GM21619 (cell line): ENCODE results near the gene PBX1.
"Not testable (repeated sequence)": the region's sequence is repeated elsewhere in the genome, so short reads cannot be mapped to it uniquely, and the experiment has no call there.

ENCODE experiments used
- ATAC-seq: cut with Tn5 transposase; IDR thresholded peaks from one replicate; pipeline ENCODE4 v1.9.1; 2021; ENCODE audit not compliant: unreplicated experiment

Gene PBX1

GRCh38 chr1:164558461-164559341, at the start of gene PBX1:
Gene PBX1 (plus strand): TSS chr1:164559184.
- ATAC-seq, result peak; percentile 100

- no peak for ATAC-seq
These were observed 48.5 kb upstream of the PBX1 start for GRCh38 chr1:164510435-164510834.

DNA sequence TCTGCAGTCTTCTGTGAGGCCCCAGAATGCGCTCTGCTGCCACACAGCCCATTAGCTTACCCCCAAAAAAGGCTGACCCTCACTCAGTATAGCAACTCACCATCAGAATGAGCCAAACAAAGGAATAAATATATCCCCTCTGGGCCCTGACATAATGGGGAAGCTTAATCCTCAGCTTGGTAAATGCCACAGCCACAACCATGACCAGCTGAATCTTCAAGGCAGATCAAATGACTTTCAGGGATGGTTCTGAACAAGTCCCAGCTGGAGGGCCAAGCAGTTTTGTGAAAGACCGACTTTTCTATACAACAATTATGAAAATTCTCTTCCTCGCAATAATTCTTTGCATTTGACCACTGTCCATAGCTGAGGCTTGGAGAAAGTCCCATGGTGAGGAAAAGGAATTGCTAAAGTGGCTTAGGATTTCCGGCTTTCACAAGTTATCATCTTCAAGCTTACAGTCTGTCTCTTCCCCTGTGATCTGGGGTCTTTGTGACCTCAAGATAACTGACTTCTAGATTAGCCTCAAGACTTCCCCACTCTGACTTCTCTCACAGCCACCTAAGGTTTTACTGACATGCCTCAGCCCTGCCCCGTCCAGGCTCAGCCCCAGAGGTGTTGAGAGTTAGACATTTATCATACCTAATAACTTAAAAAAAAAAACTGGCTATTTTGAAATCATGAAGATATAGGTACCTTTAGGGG, 47.8 kb upstream of the PBX1 start:
- no peak for ATAC-seq

GRCh38 chr1:164515231-164515630, 43.8 kb upstream of the PBX1 start:
- ATAC-seq, result no peak

DNA sequence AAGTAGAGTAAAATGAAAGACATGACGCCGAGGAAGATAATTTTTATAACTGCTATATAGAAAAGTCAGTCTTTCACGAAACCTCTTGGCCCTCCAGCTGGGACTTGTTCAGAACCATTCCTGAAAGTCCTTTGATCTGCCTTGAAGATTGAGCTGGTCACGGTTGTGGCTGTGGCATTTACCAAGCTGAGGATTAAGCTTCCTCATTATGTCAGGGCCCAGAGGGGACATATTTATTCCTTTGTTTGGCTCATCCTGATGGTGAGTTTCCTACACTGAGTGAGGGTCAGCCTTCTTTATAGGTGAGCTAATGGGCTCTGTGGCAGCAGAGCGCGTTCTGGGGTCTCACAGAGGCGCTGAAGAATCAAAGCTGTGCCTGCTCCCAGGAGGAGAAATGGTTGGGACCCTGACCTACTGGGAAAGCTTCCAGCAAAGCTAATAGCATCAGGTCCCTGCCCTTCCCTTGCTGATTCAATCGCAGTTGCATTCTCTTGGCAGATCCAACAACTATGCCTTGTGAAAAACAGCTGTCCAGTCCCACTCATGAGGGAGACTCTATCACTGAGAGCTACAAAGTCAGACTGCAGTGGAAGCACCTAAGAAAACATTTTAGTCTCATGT, 43.2 kb upstream of the PBX1 start:
- no peak for ATAC-seq

- no peak for ATAC-seq
These were observed 42.4 kb upstream of the PBX1 start for GRCh38 chr1:164516591-164516990.

- ATAC-seq, result no peak
These were observed 40.2 kb upstream of the PBX1 start for GRCh38 chr1:164518692-164519332.

DNA sequence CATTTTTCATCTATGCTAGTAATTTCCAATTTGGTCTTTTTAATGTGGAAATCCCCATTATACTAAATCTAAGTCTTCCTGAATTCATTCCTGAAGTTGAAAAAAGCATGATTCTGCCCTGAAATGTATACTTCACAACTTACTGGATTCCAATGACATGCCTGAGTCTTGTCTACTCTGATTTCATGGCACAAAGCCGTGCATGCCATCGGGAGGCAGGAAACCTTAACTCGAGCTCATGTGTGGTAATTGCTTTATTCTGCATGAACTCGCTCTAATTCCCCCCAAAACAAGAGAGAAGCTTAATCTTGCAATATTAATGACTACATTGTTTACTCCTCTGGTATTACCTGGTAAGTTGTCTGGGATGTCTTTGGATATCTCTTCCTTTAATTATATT, 39.6 kb upstream of the PBX1 start:
- no peak for ATAC-seq

GRCh38 chr1:164524810-164525209, 34.2 kb upstream of the PBX1 start:
- ATAC-seq, result no peak

GRCh38 chr1:164534863-164535610, 23.9 kb upstream of the PBX1 start:
- ATAC-seq, result no peak

DNA sequence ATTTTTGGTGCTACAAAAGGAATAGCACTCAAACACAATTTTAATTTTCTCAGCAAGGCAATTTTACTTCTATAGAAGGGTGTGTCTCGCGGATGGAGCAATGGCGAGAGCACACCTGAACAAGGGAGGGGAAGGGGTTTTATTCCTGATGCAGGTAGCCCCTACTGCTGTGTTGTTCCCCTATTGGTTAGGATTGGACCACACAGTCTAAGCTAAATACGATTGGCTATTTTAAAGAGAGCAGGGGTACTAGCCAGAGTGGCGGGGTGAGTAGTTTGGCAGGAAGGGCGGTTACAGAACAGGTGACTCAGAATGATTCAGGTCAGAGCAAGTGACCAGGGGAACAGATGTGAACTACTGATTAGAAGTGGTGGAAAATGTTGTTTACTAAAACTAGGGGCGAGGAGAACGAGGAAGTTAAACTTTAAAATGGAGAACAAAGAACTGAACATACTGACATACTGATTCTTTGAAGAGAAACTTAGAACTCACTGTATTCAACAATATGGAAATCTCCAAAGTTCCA, 6.5 kb upstream of the PBX1 start:
- not testable (repeated sequence) for ATAC-seq

GRCh38 chr1:164557270-164557669, 1.7 kb upstream of the PBX1 start:
- no peak for ATAC-seq

DNA sequence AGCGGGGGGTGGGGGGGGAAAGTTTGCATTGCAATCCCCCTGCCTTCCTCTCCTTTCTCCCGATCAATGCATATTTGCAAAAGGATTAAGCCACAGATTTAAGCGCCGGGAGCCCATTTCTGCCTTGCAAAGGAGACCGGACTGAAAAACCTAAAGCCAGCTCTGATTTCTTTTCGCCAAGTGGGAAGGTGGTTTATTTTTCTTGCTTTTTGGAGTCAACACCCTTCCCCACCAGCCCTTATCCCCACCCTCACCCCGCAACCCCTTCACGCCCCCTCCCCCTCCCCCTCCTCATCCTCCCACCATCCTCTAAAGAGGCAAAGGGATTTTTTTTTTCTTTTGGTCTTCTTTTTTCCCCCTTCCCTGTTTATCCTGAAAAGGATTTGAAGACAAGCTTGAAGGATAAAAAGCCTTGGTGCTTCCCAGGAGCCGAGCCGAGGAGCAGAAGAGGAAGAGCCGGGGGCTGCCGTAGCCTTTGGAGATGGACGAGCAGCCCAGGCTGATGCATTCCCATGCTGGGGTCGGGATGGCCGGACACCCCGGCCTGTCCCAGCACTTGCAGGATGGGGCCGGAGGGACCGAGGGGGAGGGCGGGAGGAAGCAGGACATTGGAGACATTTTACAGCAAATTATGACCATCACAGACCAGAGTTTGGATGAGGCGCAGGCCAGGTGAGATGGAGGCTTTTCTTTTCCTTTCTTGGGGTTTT, 513 bp downstream of the PBX1 start:
- no peak for ATAC-seq

GRCh38 chr1:164560121-164560541, 1.1 kb downstream of the PBX1 start:
- no peak for ATAC-seq

DNA sequence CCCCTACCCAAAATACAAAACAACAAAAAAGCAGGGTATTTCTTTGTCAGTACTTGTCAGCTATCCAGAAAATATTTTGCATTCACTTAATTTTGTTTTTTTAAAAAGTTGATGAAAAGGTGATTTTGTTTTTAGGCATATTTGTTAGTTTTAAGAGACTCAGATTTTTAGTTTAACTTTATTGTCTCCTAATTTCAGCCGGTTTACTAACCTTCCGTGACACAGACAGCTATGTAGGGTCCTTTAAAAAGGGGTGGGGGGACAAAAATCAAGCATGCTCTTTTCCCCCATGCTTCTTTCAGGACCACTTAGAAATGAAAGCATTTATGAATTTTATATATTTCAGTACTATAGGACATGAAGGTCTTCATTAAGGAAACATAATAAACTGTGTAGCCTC, 1.6 kb downstream of the PBX1 start:
- no peak for ATAC-seq

GRCh38 chr1:164561007-164561406, 2.0 kb downstream of the PBX1 start:
- no peak for ATAC-seq

GRCh38 chr1:164561472-164561871, 2.5 kb downstream of the PBX1 start:
- no peak for ATAC-seq

- ATAC-seq, result no peak
These were observed 3.1 kb downstream of the PBX1 start for GRCh38 chr1:164562061-164562460.

GRCh38 chr1:164562511-164562910, 3.5 kb downstream of the PBX1 start:
- ATAC-seq, result no peak
